Hypothalamus (tissue), 51 donors: ENCODE measurements around the gene PCBP3.

Experiments used
- DNase-seq, 51 donors: peaks; one replicate each; lab custom pipeline; 2025; lab: John Stamatoyannopoulos, UW

Gene PCBP3

GRCh38 chr21:45897191-45898027 is 253.9 kb downstream of the PCBP3 start:
- no peak for DNase-seq

GRCh38 chr21:45898028-45898350 is 254.5 kb downstream of the PCBP3 start:
- no peak for DNase-seq

DNA sequence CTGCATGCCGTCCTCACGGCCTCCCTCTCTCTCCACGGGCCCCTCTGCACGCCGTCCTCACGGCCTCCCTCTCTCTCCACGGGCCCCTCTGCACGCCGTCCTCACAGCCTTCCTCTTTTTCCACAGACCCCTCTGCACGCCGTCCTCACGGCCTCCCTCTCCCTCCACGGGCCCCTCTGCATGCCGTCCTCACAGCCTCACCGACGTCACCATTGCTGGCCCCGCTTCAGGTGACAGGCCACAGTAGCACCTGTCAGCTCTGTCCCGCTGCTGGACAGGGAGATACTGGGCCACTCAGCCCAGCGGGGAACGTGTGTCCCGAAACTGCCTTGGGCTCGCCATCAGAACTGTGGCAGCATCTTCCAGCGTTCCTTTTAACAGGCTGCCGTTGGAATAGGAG is 255.3 kb downstream of the PCBP3 start:
- no peak for DNase-seq

DNA sequence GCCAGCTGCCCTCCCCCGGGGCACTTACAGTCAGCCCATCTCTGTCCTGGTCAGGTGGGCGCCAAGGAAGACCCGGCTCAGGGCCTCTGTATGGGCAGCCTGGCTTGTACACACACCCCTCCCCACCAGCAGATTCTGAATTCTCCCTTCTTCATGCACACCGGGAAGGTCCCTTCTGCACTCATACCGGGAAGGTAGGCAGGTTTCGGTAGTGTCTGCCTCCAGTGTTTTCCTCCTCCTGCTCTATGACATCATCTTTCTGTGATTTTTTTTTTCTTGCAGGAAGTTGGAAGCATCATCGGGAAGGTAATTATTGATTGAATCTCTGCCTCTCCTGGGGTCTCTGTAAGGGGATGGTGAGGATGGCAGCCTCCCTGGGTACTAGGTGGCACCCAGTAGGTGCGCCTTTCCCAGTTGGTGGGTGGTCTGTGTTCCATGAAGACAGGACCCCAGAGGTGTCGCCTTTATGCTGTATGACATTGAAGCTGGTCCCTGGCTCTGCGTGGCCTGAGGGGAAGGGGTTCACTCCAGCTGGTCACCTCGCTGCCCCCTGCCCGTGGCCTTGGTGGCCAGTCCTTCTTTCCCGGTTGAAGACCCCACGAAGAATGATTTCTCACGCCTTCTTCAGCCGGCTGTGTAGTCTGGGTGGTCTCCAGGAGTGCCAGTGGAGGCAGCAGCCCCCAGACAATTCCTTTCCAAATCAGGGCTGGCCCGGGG is 255.9 kb downstream of the PCBP3 start:
- no peak for DNase-seq

GRCh38 chr21:45900034-45900868 is 256.7 kb downstream of the PCBP3 start:
- DNase-seq, result no peak

DNA sequence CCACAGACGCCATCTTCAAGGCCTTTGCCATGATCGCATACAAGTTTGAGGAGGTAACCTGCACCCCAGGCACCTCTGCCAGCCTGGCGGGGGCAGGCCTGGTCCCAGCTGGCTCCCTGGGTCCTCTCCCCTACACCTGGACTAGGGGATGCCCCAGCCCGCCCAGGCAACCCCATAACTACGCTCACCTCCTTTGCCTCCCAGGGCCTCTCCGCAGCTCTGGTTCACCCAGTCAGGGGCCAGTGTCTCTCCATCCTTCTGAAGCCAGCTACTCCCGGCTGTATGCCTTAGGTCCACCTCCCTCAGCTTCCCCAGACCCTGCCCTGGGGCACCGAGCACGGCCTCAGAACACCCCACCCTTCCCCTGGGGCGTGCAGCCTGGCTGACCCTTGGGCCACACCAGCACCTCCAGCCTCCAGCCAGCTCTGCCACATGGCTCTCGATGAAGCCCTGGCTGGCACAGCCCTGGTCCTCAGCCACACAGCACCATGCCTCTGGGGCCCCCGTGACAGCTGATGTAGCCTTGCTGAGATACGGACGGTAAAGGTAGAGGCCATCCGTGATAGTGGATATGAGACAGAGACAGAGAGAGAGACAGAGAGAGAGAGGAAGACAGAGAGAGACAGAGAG is 257.7 kb downstream of the PCBP3 start:
- DNase-seq, result no peak

- no peak for DNase-seq
Observed at GRCh38 chr21:45902292-45902995, 258.9 kb downstream of the PCBP3 start.

- no peak for DNase-seq
Observed at GRCh38 chr21:45905196-45905595, 261.7 kb downstream of the PCBP3 start.

- no peak for DNase-seq
Observed at GRCh38 chr21:45906196-45906805, 262.8 kb downstream of the PCBP3 start.

DNA sequence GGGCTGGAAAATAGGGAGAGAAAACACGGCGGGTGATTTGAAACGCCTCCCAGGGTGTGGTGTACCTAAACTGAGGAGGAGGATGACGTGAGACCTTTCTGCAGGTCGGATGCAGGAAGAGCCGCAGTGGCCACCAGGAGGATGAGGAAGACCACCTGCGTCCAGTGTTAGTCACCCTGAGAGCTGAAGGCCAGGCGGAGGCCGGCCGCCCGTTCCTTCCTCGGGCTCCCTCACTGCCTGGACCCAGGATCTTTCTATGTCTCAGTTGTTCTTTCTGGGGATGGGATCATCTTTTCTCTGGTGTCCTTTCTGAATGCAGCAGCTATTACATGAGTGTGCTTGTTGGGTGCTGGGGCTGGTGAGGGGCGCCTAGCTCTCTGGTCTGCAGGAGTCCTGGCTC is 263.3 kb downstream of the PCBP3 start:
- DNase-seq, result no peak

DNA sequence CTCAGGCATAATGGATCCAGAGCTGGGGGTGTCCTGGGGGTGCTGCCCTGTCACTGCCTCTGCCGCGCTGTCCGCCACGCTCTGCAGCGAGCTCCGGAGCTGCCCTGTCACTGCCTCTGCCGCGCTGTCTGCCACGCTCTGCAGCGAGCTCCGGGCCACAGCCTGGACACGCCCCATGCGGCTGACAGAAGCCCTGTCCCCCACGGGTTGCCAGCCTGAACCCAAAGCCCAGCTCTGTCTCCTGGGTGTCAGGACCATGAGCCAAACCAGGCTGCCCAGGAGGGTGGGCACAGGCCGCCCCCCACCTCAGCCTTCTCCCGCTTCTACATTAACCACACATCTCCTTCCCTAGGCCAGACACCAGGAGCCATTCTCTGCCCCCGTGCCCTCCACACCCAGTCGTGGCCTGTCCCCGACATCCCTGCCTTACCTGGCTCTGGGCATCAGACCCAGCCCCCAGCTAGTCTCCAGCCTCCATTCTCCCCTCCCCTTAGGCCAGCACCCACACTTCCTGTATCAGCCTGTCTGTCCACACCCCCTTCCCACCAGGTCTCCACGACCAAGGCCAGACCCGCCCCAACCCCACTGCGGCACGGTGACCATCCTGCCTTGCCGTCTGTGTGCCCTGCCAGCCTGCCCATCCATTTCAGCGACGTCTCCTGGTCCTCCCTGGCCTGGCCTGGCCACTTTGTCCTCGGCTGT is 265.2 kb downstream of the PCBP3 start:
- no peak for DNase-seq

- no peak for DNase-seq
Observed at GRCh38 chr21:45909238-45909988, 265.9 kb downstream of the PCBP3 start.

GRCh38 chr21:45910155-45910547 is 266.6 kb downstream of the PCBP3 start:
- DNase-seq, result no peak

- peak in 23 of 51 donors; percentile 8 to 69 (median 33) for DNase-seq
Observed at GRCh38 chr21:45910548-45911221, 267.2 kb downstream of the PCBP3 start.

- no peak for DNase-seq
Observed at GRCh38 chr21:45911806-45912325, 268.3 kb downstream of the PCBP3 start.

- no peak for DNase-seq
Observed at GRCh38 chr21:45912611-45913417, 269.3 kb downstream of the PCBP3 start.

DNA sequence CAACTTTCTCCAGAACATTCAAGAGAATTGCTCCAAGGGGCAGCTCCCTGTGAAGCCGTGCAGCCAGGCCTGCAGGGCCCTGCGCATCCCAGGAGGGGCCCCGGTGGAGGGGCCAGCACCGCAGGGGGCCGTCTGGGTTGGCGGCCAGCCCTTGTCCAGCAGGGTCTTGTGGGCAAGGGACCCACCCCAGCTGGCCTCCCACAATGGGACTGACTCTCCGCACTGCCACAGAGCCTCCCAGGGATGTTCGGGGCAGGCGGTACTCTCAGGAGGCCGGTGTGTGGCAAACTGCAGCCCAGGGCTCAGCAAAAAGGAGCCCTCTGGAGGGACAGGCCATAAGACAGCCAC is 269.9 kb downstream of the PCBP3 start:
- no peak for DNase-seq
